Measurements from ENCODE around the gene CD6. TPM values are rescaled to one million over a fixed set of nuclear protein-coding genes. Genes with fewer than 3 reads are reported as not detected.

Gene CD6
- total RNA-seq, 1 experiment from 2014 or later = not detected

- Histone ChIP-seq H2BK5ac (ENCODE audit: insufficient read length, low read length) (no peak overlapping the region), H3K18ac (ENCODE audit: insufficient read length, low read depth, low read length) (no peak overlapping the region), H4K5ac (ENCODE audit: insufficient read length, low read depth, low read length) (no peak overlapping the region), H3K9me3 (ENCODE audit: control insufficient read depth, low read depth, low read length) (no peaks in the 10 kb centered on the region), H4K20me1 (ENCODE audit: control insufficient read depth, insufficient read depth, insufficient read length) (peaks cover 2% of the 10 kb centered on the region), H2BK20ac (ENCODE audit: low read depth, low read length, poor library complexity, severe bottlenecking) (no peak overlapping the region), H3T11ph (ENCODE audit: low read length) (no peak overlapping the region), H2AFZ (ENCODE audit: low read length) (no peak overlapping the region), H3K4ac (ENCODE audit: low read depth, low read length) (no peak overlapping the region), H3K9ac (ENCODE audit: extremely low read depth, insufficient read length, low read length) (no peak overlapping the region), H2BK15ac (ENCODE audit: low read depth, low read length) (no peak overlapping the region), H3K23me2 (ENCODE audit: insufficient read length, low read depth, low read length, poor library complexity, severe bottlenecking) (peaks cover 9% of the 10 kb centered on the region), H3K14ac (ENCODE audit: insufficient read depth, low read length) (no peak overlapping the region), H3K79me2 (ENCODE audit: insufficient read depth, low read length) (no peaks in the 10 kb centered on the region), H3K56ac (ENCODE audit: insufficient read length, low read depth, low read length) (no peak overlapping the region), H3K23ac (ENCODE audit: insufficient read length, low read depth, low read length) (no peak overlapping the region), H2BK120ac (ENCODE audit: low read depth, low read length, poor library complexity, severe bottlenecking) (no peak overlapping the region), H4K8ac (replicated peaks; ENCODE audit: insufficient read length, low read depth, low read length) (no peak overlapping the region), H2BK12ac (ENCODE audit: insufficient read length, low read depth, low read length) (no peak overlapping the region), H3K79me1 (ENCODE audit: insufficient read depth, low read depth, low read length, poor library complexity, severe bottlenecking) (no peaks in the 10 kb centered on the region), H3K27me3 (ENCODE audit: insufficient read depth, low read length) (peaks cover 45% of the 10 kb centered on the region; the same call in 1 of the 2 replicates), H4K91ac (ENCODE audit: insufficient read length, low read depth, low read length) (no peak overlapping the region), H3K4me2 (ENCODE audit: insufficient read depth, insufficient read length, low read length) (no peak overlapping the region), H3K27ac (ENCODE audit: insufficient read length, low read depth, low read length) (no peak overlapping the region), H3K4me1 (ENCODE audit: insufficient read depth, low read length) (no peaks in the 10 kb centered on the region), H2AK5ac (ENCODE audit: insufficient read length, low read length) (no peak overlapping the region)
- Mint-ChIP-seq H3K4me1 (peaks cover 8 to 36% of the 10 kb centered on the region in 2 experiments), H3K27ac (no peak overlapping the region), H3K36me3 (ENCODE audit: insufficient read depth in 1 of 3, low read depth in 3 of 3) (no peaks in the 10 kb centered on the region), H3K4me3 (no peak overlapping the region), H3K9me3 (no peaks in the 10 kb centered on the region), H3K27me3 (ENCODE audit: low read depth) (peaks cover 97% of the 10 kb centered on the region)
- no CpG with 5 or more reads among the region's 16 CpGs for WGBS (ENCODE audit: extremely low coverage, insufficient read length, low lambda C conversion rate)
- TF ChIP-seq, protein P1, sequence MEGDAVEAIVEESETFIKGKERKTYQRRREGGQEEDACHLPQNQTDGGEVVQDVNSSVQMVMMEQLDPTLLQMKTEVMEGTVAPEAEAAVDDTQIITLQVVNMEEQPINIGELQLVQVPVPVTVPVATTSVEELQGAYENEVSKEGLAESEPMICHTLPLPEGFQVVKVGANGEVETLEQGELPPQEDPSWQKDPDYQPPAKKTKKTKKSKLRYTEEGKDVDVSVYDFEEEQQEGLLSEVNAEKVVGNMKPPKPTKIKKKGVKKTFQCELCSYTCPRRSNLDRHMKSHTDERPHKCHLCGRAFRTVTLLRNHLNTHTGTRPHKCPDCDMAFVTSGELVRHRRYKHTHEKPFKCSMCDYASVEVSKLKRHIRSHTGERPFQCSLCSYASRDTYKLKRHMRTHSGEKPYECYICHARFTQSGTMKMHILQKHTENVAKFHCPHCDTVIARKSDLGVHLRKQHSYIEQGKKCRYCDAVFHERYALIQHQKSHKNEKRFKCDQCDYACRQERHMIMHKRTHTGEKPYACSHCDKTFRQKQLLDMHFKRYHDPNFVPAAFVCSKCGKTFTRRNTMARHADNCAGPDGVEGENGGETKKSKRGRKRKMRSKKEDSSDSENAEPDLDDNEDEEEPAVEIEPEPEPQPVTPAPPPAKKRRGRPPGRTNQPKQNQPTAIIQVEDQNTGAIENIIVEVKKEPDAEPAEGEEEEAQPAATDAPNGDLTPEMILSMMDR (conservative IDR thresholded peaks at IDR 0.05) = no peak
- no peak for DNase-seq
Observed at GRCh38 chr11:61010466-61011228, 39.2 kb downstream of the CD6 start.

Measured in H9 (cell line).